ENCODE results near the gene TMPRSS13. TPM values are rescaled to one million over a fixed set of nuclear protein-coding genes. Genes with fewer than 3 reads are reported as not detected.
"Not testable (repeated sequence)": the region's sequence is repeated elsewhere in the genome, so short reads cannot be mapped to it uniquely, and the experiment has no call there.

Gene TMPRSS13
- total and polyA plus RNA-seq, 9 of the 15 experiments (the other 6 are each of a cell fraction or from before 2014, with no cell fraction given): 0.11 to 0.29 (median 0.15) TPM

DNA sequence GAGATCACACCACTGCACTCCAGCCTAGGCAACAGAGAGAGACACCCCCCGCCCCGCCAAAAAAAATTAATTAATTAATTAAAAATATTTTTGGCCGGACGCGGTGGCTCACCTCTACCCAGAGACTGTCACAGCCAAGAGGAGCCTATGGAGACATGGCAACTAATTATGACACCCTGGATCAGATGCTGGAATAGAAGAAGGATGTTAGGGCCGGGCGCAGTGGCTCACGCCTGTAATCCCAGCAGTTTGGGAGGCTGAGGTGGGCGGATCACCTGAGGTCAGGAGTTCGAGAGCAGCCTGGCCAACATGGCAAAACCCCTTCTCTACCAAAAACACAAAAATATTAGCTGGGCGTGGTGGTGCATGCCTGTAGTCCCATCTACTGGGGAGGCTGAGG, 19.3 kb upstream of the TMPRSS13 start:
- H3K4me1 ChIP-seq (replicated peaks in 1 of 2; ENCODE audit: control insufficient read depth in 2 of 2, insufficient read depth in 2 of 2, low read length in 2 of 2): peaks cover 26 to 54% of the 10 kb centered on the region in 2 experiments
- H3K36me3 ChIP-seq (ENCODE audit: control insufficient read depth, insufficient read depth, low read length); H3K4me2 ChIP-seq (ENCODE audit: insufficient read depth, low read length); H3K9me3 ChIP-seq (replicated peaks; ENCODE audit: control insufficient read depth, insufficient read depth, low read depth, low read length); H3K79me2 ChIP-seq (ENCODE audit: control insufficient read depth, insufficient read depth, low read length); H3K9ac ChIP-seq (ENCODE audit: insufficient read depth in 1 of 2, low read depth in 2 of 2, low read length in 2 of 2); H3K27me3 ChIP-seq (ENCODE audit: control insufficient read depth in 2 of 2, insufficient read depth in 2 of 2, low read length in 2 of 2); H2AFZ ChIP-seq (ENCODE audit: low read depth, low read length); H3K9me1 ChIP-seq (ENCODE audit: control insufficient read depth, insufficient read depth, low read length); H4K20me1 ChIP-seq (replicated peaks; ENCODE audit: control insufficient read depth, insufficient read depth, low read length); POLR2A ChIA-PET; DNase-seq (ENCODE audit: extremely low read depth in 1 of 4, low spot score in 3 of 4); BruUV-seq (replicated peaks); FAIRE-seq; ATAC-seq; H3K4me3 ChIP-seq; H3K27ac ChIP-seq (ENCODE audit: extremely low read depth, low read depth, low read length): not testable (repeated sequence)
- WGBS (ENCODE audit: insufficient coverage, low coverage, missing lambda C conversion rate): 62% methylated on average over 10 of the region's 11 CpGs
- in situ Hi-C loops (cut with MboI): loop anchor here (5.0 to 10.0 kb wide), 3 partner anchors 104 to 126 kb away; partner anchors contain the start of gene FXYD2
- intact Hi-C loops (cut with micrococcal nuclease): loop anchor here (5.0 to 10.0 kb wide), 3 partner anchors 36 to 524 kb away; partner anchors contain the start of gene SCN2B
- CTCF ChIA-PET (ENCODE audit: low intra/inter-chr PET ratio): interaction anchor here (4.9 kb wide), 1 partner anchor 130 kb away, joined by 37 read pairs; no protein-coding TSS in a partner anchor

DNA sequence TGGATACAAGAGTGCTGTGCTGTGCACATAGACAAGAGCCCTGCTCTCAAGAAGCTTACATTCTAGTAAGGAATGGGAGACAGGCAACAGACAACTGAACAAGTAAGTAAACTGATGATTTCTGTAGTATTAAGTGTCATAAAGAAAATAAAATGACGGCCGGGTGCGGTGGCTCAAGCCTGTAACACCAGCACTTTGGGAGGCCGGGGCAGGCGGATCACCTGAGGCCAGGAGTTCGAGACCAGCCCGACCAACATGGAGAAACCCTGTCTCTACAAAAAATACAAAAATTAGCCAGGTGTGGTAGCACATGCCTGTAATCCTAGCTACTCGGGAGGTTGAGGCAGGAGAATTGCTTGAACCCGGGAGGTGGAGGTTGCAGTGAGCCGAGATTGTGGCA, 18.5 kb upstream of the TMPRSS13 start:
- 49% methylated on average over 10 of the region's 10 CpGs for WGBS (ENCODE audit: insufficient coverage, low coverage, missing lambda C conversion rate)
- not testable (repeated sequence) for ATAC-seq; H3K9ac ChIP-seq (ENCODE audit: insufficient read depth in 1 of 2, low read depth in 2 of 2, low read length in 2 of 2); H3K9me3 ChIP-seq (replicated peaks; ENCODE audit: control insufficient read depth, insufficient read depth, low read depth, low read length); H3K36me3 ChIP-seq (ENCODE audit: control insufficient read depth, insufficient read depth, low read length); H3K27me3 ChIP-seq (ENCODE audit: control insufficient read depth in 2 of 2, insufficient read depth in 2 of 2, low read length in 2 of 2); H3K4me3 ChIP-seq; H4K20me1 ChIP-seq (replicated peaks; ENCODE audit: control insufficient read depth, insufficient read depth, low read length); DNase-seq (ENCODE audit: extremely low read depth in 1 of 4, low spot score in 3 of 4); H3K9me1 ChIP-seq (ENCODE audit: control insufficient read depth, insufficient read depth, low read length); H3K27ac ChIP-seq (ENCODE audit: extremely low read depth, low read depth, low read length); H2AFZ ChIP-seq (ENCODE audit: low read depth, low read length); H3K79me2 ChIP-seq (ENCODE audit: control insufficient read depth, insufficient read depth, low read length); BruUV-seq (replicated peaks); FAIRE-seq; H3K4me2 ChIP-seq (ENCODE audit: insufficient read depth, low read length)
- H3K4me1 ChIP-seq (replicated peaks in 1 of 2; ENCODE audit: control insufficient read depth in 2 of 2, insufficient read depth in 2 of 2, low read length in 2 of 2): peaks cover 26 to 47% of the 10 kb centered on the region in 2 experiments
- ChIA-PET POLR2A (interaction anchor here (1.3 kb wide), 1 partner anchor 105 kb away, joined by 7 read pairs; no protein-coding TSS in a partner anchor), CTCF (ENCODE audit: low intra/inter-chr PET ratio) (interaction anchor here (1.0 to 4.9 kb wide), 4 partner anchors 104 to 129 kb away, joined by 5 to 37 read pairs (median 20); no protein-coding TSS in a partner anchor)
- TF ChIP-seq ZNF316 (IDR thresholded peaks at IDR 0.05): peak; percentile 25; the same call in 1 of the 2 replicates
- intact Hi-C loops (cut with micrococcal nuclease) (loop anchor here (1.0 to 10.0 kb wide), 6 partner anchors 35 to 523 kb away; partner anchors contain the start of gene SCN2B), in situ Hi-C loops (cut with MboI) (loop anchor here (5.0 to 10.0 kb wide), 3 partner anchors 103 to 125 kb away; partner anchors contain the start of gene FXYD2)

Data from K562 (cell line).